GM11168 (cell line): Measurements from ENCODE around the gene SON.
"Not testable (repeated sequence)": the region's sequence is repeated elsewhere in the genome, so short reads cannot be mapped to it uniquely, and the experiment has no call there.

Experiments
- in situ Hi-C: fragments of 300-500 bp; cut with MboI; formaldehyde crosslinking; loops from one replicate; pipeline ENCODE4 v1.12.0; 2022; ENCODE audit warnings: low sequenced_read_pairs; ENCODE audit not compliant: unreplicated experiment

Gene SON

GRCh38 chr21:33542640-33543504 lies at the start of gene SON:
TSS of gene SON (plus strand) at chr21:33543038. CDS start at chr21:33543093, 55 bp downstream.
- in situ Hi-C loops: no loop called here

GRCh38 chr21:33493756-33494155 lies 49.1 kb upstream of the SON start:
- in situ Hi-C loops: no loop called here

- in situ Hi-C loops: no loop called here
These were observed 47.1 kb upstream of the SON start for GRCh38 chr21:33495743-33496142.

GRCh38 chr21:33496345-33496744 lies 46.5 kb upstream of the SON start:
- in situ Hi-C loops: no loop called here

GRCh38 chr21:33505833-33506232 lies 37.0 kb upstream of the SON start:
- in situ Hi-C loops: no loop called here

- in situ Hi-C loops: not testable (repeated sequence)
These were observed 35.8 kb upstream of the SON start for GRCh38 chr21:33507003-33507402.

- in situ Hi-C loops: no loop called here
These were observed 32.0 kb upstream of the SON start for GRCh38 chr21:33510826-33511225.

GRCh38 chr21:33511639-33512038 lies 31.2 kb upstream of the SON start:
- in situ Hi-C loops: no loop called here

- in situ Hi-C loops: no loop called here
These were observed 30.4 kb upstream of the SON start for GRCh38 chr21:33512481-33512880.

- in situ Hi-C loops: no loop called here
These were observed 28.6 kb upstream of the SON start for GRCh38 chr21:33514229-33514628.

GRCh38 chr21:33518899-33519298 lies 23.9 kb upstream of the SON start:
- in situ Hi-C loops: no loop called here

GRCh38 chr21:33522297-33522952 lies 20.4 kb upstream of the SON start:
- in situ Hi-C loops: no loop called here

- in situ Hi-C loops: no loop called here
These were observed 19.9 kb upstream of the SON start for GRCh38 chr21:33522953-33523349.

- in situ Hi-C loops: no loop called here
These were observed 11.8 kb upstream of the SON start for GRCh38 chr21:33531007-33531406.

GRCh38 chr21:33537212-33537611 lies 5.6 kb upstream of the SON start:
- in situ Hi-C loops: no loop called here

- in situ Hi-C loops: no loop called here
These were observed 3.2 kb upstream of the SON start for GRCh38 chr21:33539616-33540015.

GRCh38 chr21:33540711-33541104 lies 2.1 kb upstream of the SON start:
- in situ Hi-C loops: no loop called here

- in situ Hi-C loops: no loop called here
These were observed 1.6 kb upstream of the SON start for GRCh38 chr21:33541105-33541711.

GRCh38 chr21:33541756-33542639 lies 840 bp upstream of the SON start, which contains the start of gene GART:
TSS of gene GART (minus strand) at chr21:33542117. CDS start at chr21:33539315, 2,802 bp downstream.
- in situ Hi-C loops: no loop called here

- in situ Hi-C loops: no loop called here
These were observed 779 bp downstream of the SON start for GRCh38 chr21:33543505-33544129.
